Mammary epithelial cell (primary cell): Measurements from ENCODE around the gene RASGRP2.

Experiments used
- EZH2 ChIP-seq: IDR thresholded peaks from 2 replicates; pipeline ENCODE4 v1.6.1; 2012; ENCODE audit warnings: low read length, inconsistent platforms, borderline replicate concordance
- TF ChIP-seq, protein P1 (sequence below), 2 donors: IDR thresholded peaks in 1 of 2; conservative IDR thresholded peaks in 1 of 2; 2 replicates each; pipeline ENCODE4 v1.5.1; 2011 to 2012; ENCODE audit warnings: inconsistent platforms in 2 of 2, low read length in 2 of 2, mild to moderate bottlenecking in 2 of 2, control low read depth in 1 of 2, low read depth in 1 of 2; ENCODE audit not compliant: insufficient read depth in 1 of 2; ENCODE audit errors: extremely low read depth in 1 of 2

DNA sequence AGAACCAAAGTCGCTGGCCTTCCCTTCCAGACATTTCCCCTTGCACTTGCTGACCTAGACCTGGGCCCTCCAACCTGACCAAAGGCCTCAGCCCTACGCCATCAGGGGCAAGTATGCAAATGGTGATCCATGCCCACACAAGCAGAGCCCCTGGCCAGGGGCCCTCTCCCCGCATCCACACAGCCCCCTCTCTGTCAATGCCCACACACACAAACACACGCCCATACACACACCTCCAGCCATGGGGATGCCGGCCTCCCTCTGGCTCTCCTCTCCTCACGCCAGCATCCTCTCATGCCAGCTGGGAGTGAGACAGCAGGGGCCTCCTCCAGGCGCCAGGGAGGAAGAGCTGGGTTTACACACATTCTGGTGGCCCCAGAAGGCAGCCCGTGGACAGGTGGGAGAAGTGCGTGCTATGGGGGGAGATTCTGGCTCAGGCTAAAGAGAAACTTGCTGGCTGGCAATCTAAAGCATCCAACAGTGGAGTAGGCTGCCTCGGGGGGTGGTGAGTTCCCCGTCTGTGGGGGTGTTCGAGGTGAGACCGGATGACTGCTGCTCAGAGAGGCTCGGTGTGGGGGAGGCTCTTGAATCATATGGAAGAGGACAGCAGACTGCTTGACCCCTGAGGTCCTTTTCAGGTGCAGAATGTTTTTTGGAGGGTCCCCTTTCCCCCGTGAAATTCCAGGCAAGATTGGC lies 25.7 kb downstream of the RASGRP2 start:
- TF ChIP-seq, protein P1, sequence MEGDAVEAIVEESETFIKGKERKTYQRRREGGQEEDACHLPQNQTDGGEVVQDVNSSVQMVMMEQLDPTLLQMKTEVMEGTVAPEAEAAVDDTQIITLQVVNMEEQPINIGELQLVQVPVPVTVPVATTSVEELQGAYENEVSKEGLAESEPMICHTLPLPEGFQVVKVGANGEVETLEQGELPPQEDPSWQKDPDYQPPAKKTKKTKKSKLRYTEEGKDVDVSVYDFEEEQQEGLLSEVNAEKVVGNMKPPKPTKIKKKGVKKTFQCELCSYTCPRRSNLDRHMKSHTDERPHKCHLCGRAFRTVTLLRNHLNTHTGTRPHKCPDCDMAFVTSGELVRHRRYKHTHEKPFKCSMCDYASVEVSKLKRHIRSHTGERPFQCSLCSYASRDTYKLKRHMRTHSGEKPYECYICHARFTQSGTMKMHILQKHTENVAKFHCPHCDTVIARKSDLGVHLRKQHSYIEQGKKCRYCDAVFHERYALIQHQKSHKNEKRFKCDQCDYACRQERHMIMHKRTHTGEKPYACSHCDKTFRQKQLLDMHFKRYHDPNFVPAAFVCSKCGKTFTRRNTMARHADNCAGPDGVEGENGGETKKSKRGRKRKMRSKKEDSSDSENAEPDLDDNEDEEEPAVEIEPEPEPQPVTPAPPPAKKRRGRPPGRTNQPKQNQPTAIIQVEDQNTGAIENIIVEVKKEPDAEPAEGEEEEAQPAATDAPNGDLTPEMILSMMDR (conservative IDR thresholded peaks at IDR 0.05 in 1 of 2, IDR thresholded peaks at IDR 0.05 in 1 of 2; ENCODE audit: extremely low read depth in 1 of 2, insufficient read depth in 1 of 2, low read depth in 1 of 2, low read length in 2 of 2), result no peak
- no peak for TF ChIP-seq EZH2
